ENCODE data around the gene TRIP13. TPM values are rescaled to one million over a fixed set of nuclear protein-coding genes. Genes with fewer than 3 reads are reported as not detected.

Gene TRIP13
- polyA plus RNA-seq, 3 donors, result 13.1 to 17.4 (median 13.6) TPM

GRCh38 chr5:949275-949543, 56.5 kb downstream of the TRIP13 start:
- no peak for DNase-seq

- DNase-seq, result no peak
These were observed 57.3 kb downstream of the TRIP13 start for GRCh38 chr5:949815-950560.

GRCh38 chr5:951940-952596, 59.4 kb downstream of the TRIP13 start:
- no peak for DNase-seq

GRCh38 chr5:952597-953271, 60.0 kb downstream of the TRIP13 start:
- no peak for DNase-seq

GRCh38 chr5:953535-954449, 61.1 kb downstream of the TRIP13 start:
- DNase-seq, result no peak

GRCh38 chr5:955886-956761, 63.4 kb downstream of the TRIP13 start:
- no peak for DNase-seq

GRCh38 chr5:956941-957747, 64.5 kb downstream of the TRIP13 start:
- peak; percentile 71 for DNase-seq

- no peak for DNase-seq
These were observed 65.2 kb downstream of the TRIP13 start for GRCh38 chr5:957748-958485.

- DNase-seq, result no peak
These were observed 66.3 kb downstream of the TRIP13 start for GRCh38 chr5:958701-959571.

GRCh38 chr5:959581-960531, 67.2 kb downstream of the TRIP13 start:
- no peak for DNase-seq

- DNase-seq, result no peak
These were observed 67.9 kb downstream of the TRIP13 start for GRCh38 chr5:960551-960950.

- DNase-seq, result no peak
These were observed 68.5 kb downstream of the TRIP13 start for GRCh38 chr5:961002-961710.

- no peak for DNase-seq
These were observed 69.1 kb downstream of the TRIP13 start for GRCh38 chr5:961711-962240.

- DNase-seq, result no peak
These were observed 69.7 kb downstream of the TRIP13 start for GRCh38 chr5:962386-962785.

- DNase-seq, result no peak
These were observed 70.1 kb downstream of the TRIP13 start for GRCh38 chr5:962801-963200.

- no peak for DNase-seq
These were observed 70.6 kb downstream of the TRIP13 start for GRCh38 chr5:963310-963672.
